ENCODE measurements around the gene PDZRN3.

PDZRN3 gene

GRCh38 chr3:73391984-73392383 lies 232.8 kb downstream of the PDZRN3 start:
- Histone ChIP-seq H3K4me1 (ENCODE audit: insufficient read depth, low read length) (no peaks in the 10 kb centered on the region), H3K36me3 (ENCODE audit: insufficient read depth, low read length) (peaks cover 65% of the 10 kb centered on the region), H3K9me3 (ENCODE audit: low read length) (no peaks in the 10 kb centered on the region), H3K4me3 (ENCODE audit: low read depth in 1 of 2, low read length in 2 of 2) (no peak overlapping the region), H3K9ac (ENCODE audit: low read length) (no peak overlapping the region), H3K27ac (ENCODE audit: low read depth, low read length) (no peak overlapping the region), H3K27me3 (ENCODE audit: control insufficient read depth in 1 of 2, insufficient read depth in 2 of 2, low read length in 2 of 2) (no peaks in the 10 kb centered on the region)

- Histone ChIP-seq H3K4me3 (ENCODE audit: low read depth in 1 of 2, low read length in 2 of 2) (no peak overlapping the region), H3K27ac (ENCODE audit: low read depth, low read length) (no peak overlapping the region), H3K27me3 (ENCODE audit: control insufficient read depth in 1 of 2, insufficient read depth in 2 of 2, low read length in 2 of 2) (no peaks in the 10 kb centered on the region), H3K9me3 (ENCODE audit: low read length) (no peaks in the 10 kb centered on the region), H3K36me3 (ENCODE audit: insufficient read depth, low read length) (peaks cover 69% of the 10 kb centered on the region), H3K9ac (ENCODE audit: low read length) (no peak overlapping the region), H3K4me1 (ENCODE audit: insufficient read depth, low read length) (peaks cover 10% of the 10 kb centered on the region)
Measured at GRCh38 chr3:73389928-73390327, 234.8 kb downstream of the PDZRN3 start.

- Histone ChIP-seq H3K27ac (ENCODE audit: low read depth, low read length) (no peak overlapping the region), H3K4me1 (ENCODE audit: insufficient read depth, low read length) (peaks cover 10% of the 10 kb centered on the region), H3K9ac (ENCODE audit: low read length) (no peak overlapping the region), H3K9me3 (ENCODE audit: low read length) (no peaks in the 10 kb centered on the region), H3K4me3 (ENCODE audit: low read depth in 1 of 2, low read length in 2 of 2) (no peak overlapping the region), H3K27me3 (ENCODE audit: control insufficient read depth in 1 of 2, insufficient read depth in 2 of 2, low read length in 2 of 2) (no peaks in the 10 kb centered on the region), H3K36me3 (ENCODE audit: insufficient read depth, low read length) (peaks cover 73% of the 10 kb centered on the region)
Measured at GRCh38 chr3:73389117-73389813, 235.5 kb downstream of the PDZRN3 start.

GRCh38 chr3:73385568-73385967 lies 239.2 kb downstream of the PDZRN3 start:
- Histone ChIP-seq H3K9me3 (ENCODE audit: low read length) (no peaks in the 10 kb centered on the region), H3K36me3 (ENCODE audit: insufficient read depth, low read length) (peaks cover 72% of the 10 kb centered on the region), H3K4me3 (ENCODE audit: low read depth in 1 of 2, low read length in 2 of 2) (no peak overlapping the region), H3K27ac (ENCODE audit: low read depth, low read length) (no peak overlapping the region), H3K9ac (ENCODE audit: low read length) (no peak overlapping the region), H3K27me3 (ENCODE audit: control insufficient read depth in 1 of 2, insufficient read depth in 2 of 2, low read length in 2 of 2) (no peaks in the 10 kb centered on the region), H3K4me1 (ENCODE audit: insufficient read depth, low read length) (peaks cover 10% of the 10 kb centered on the region)

GRCh38 chr3:73384091-73384906 lies 240.4 kb downstream of the PDZRN3 start:
- Histone ChIP-seq H3K4me3 (ENCODE audit: low read depth in 1 of 2, low read length in 2 of 2) (no peak overlapping the region), H3K36me3 (ENCODE audit: insufficient read depth, low read length) (peaks cover 59% of the 10 kb centered on the region), H3K27me3 (ENCODE audit: control insufficient read depth in 1 of 2, insufficient read depth in 2 of 2, low read length in 2 of 2) (no peaks in the 10 kb centered on the region), H3K9me3 (ENCODE audit: low read length) (no peaks in the 10 kb centered on the region), H3K4me1 (ENCODE audit: insufficient read depth, low read length) (peaks cover 10% of the 10 kb centered on the region), H3K9ac (ENCODE audit: low read length) (no peak overlapping the region), H3K27ac (ENCODE audit: low read depth, low read length) (no peak overlapping the region)

GRCh38 chr3:73383470-73384049 lies 241.2 kb downstream of the PDZRN3 start:
- Histone ChIP-seq H3K9ac (ENCODE audit: low read length) (no peak overlapping the region), H3K27ac (ENCODE audit: low read depth, low read length) (no peak overlapping the region), H3K27me3 (ENCODE audit: control insufficient read depth in 1 of 2, insufficient read depth in 2 of 2, low read length in 2 of 2) (no peaks in the 10 kb centered on the region), H3K4me3 (ENCODE audit: low read depth in 1 of 2, low read length in 2 of 2) (no peak overlapping the region), H3K9me3 (ENCODE audit: low read length) (no peaks in the 10 kb centered on the region), H3K36me3 (ENCODE audit: insufficient read depth, low read length) (peaks cover 52% of the 10 kb centered on the region), H3K4me1 (ENCODE audit: insufficient read depth, low read length) (peaks cover 10% of the 10 kb centered on the region)

GRCh38 chr3:73381551-73381950 lies 243.2 kb downstream of the PDZRN3 start:
- Histone ChIP-seq H3K4me3 (ENCODE audit: low read depth in 1 of 2, low read length in 2 of 2) (no peak overlapping the region), H3K4me1 (ENCODE audit: insufficient read depth, low read length) (peaks cover 10% of the 10 kb centered on the region), H3K9me3 (ENCODE audit: low read length) (no peaks in the 10 kb centered on the region), H3K36me3 (ENCODE audit: insufficient read depth, low read length) (peaks cover 32% of the 10 kb centered on the region), H3K27me3 (ENCODE audit: control insufficient read depth in 1 of 2, insufficient read depth in 2 of 2, low read length in 2 of 2) (no peaks in the 10 kb centered on the region), H3K27ac (ENCODE audit: low read depth, low read length) (no peak overlapping the region), H3K9ac (ENCODE audit: low read length) (no peak overlapping the region)

GRCh38 chr3:73380735-73381532 lies 243.8 kb downstream of the PDZRN3 start:
- Histone ChIP-seq H3K27me3 (ENCODE audit: control insufficient read depth in 1 of 2, insufficient read depth in 2 of 2, low read length in 2 of 2) (no peaks in the 10 kb centered on the region), H3K4me1 (ENCODE audit: insufficient read depth, low read length) (peaks cover 8% of the 10 kb centered on the region), H3K9ac (ENCODE audit: low read length) (no peak overlapping the region), H3K4me3 (ENCODE audit: low read depth in 1 of 2, low read length in 2 of 2) (no peak overlapping the region), H3K27ac (ENCODE audit: low read depth, low read length) (no peak overlapping the region), H3K36me3 (ENCODE audit: insufficient read depth, low read length) (peaks cover 31% of the 10 kb centered on the region), H3K9me3 (ENCODE audit: low read length) (no peaks in the 10 kb centered on the region)

- H3K27ac ChIP-seq (ENCODE audit: low read depth, low read length), result no peak overlapping the region
- H3K4me1 ChIP-seq (ENCODE audit: insufficient read depth, low read length), result no peaks in the 10 kb centered on the region
- no peak overlapping the region for H3K9ac ChIP-seq (ENCODE audit: low read length)
- no peak overlapping the region for H3K4me3 ChIP-seq (ENCODE audit: low read depth in 1 of 2, low read length in 2 of 2)
- no peaks in the 10 kb centered on the region for H3K9me3 ChIP-seq (ENCODE audit: low read length)
- H3K36me3 ChIP-seq (ENCODE audit: insufficient read depth, low read length), result peaks cover 22% of the 10 kb centered on the region
- H3K27me3 ChIP-seq (ENCODE audit: control insufficient read depth in 1 of 2, insufficient read depth in 2 of 2, low read length in 2 of 2), result no peaks in the 10 kb centered on the region
Measured at GRCh38 chr3:73379465-73379864, 245.3 kb downstream of the PDZRN3 start.

GRCh38 chr3:73378207-73378606 lies 246.5 kb downstream of the PDZRN3 start:
- Histone ChIP-seq H3K27ac (ENCODE audit: low read depth, low read length) (no peak overlapping the region), H3K4me3 (ENCODE audit: low read depth in 1 of 2, low read length in 2 of 2) (no peak overlapping the region), H3K4me1 (ENCODE audit: insufficient read depth, low read length) (no peaks in the 10 kb centered on the region), H3K36me3 (ENCODE audit: insufficient read depth, low read length) (peaks cover 10% of the 10 kb centered on the region), H3K9me3 (ENCODE audit: low read length) (no peaks in the 10 kb centered on the region), H3K9ac (ENCODE audit: low read length) (no peak overlapping the region), H3K27me3 (ENCODE audit: control insufficient read depth in 1 of 2, insufficient read depth in 2 of 2, low read length in 2 of 2) (no peaks in the 10 kb centered on the region)
